Endothelial cell of umbilical vein (primary cell): ENCODE data around the gene MAU2. TPM values are rescaled to one million over a fixed set of nuclear protein-coding genes. Genes with fewer than 3 reads are reported as not detected.

Experiments
- BruUV-seq: library from RNA; stranded (reverse); fragments of 400-500 nt; replicated peaks from 2 replicates; lab custom pipeline; 2021; lab: Mats Ljungman, UMichigan
- CTCF ChIA-PET: fragments of 300-600, 350-600 bp; sonication (Branson Sonifier 250); formaldehyde crosslinking; loops from one replicate; lab custom pipeline; 2021; ENCODE audit warnings: antibody characterized with exemption, inconsistent platforms; lab: Charles Lee
- POLR2A ChIA-PET: fragments of 300-600, 350-600 bp; sonication (Branson Sonifier 250); formaldehyde crosslinking; loops from one replicate; lab custom pipeline; 2021; ENCODE audit warnings: antibody characterized with exemption, inconsistent platforms; lab: Charles Lee
- DNase-seq: peaks from one replicate; pipeline ENCODE4 v3.0.0-alpha.2; 2011; ENCODE audit warnings: low read depth, low spot score
- FAIRE-seq: peaks from 2 replicates; lab custom pipeline; 2011; peaks lifted over from hg19 to GRCh38; lab: Jason Lieb, UNC
- H2AFZ ChIP-seq: 2 replicates; pipeline ENCODE4 v1.6.0; 2012; ENCODE audit warnings: low read depth, low read length, control low read depth, inconsistent platforms
- H3K27ac ChIP-seq: 2 replicates; pipeline ENCODE4 v1.5.1; 2011; ENCODE audit warnings: low read depth, mild to moderate bottlenecking, control low read depth, low read length, moderate library complexity; ENCODE audit not compliant: insufficient read depth
- H3K27me3 ChIP-seq, 2 experiments: 2 replicates each; pipeline versions ENCODE4 v1.6.0 to v1.6.1; 2011; ENCODE audit warnings: low read length in 2 of 2, mixed read lengths in 1 of 2; ENCODE audit not compliant: control insufficient read depth in 2 of 2, insufficient read depth in 2 of 2
- H3K36me3 ChIP-seq, 2 experiments: 2 replicates in 1 of 2; 3 replicates in 1 of 2; pipeline ENCODE4 v1.5.1; 2011; ENCODE audit warnings: low read length in 2 of 2, mild to moderate bottlenecking in 1 of 2, moderate library complexity in 1 of 2; ENCODE audit not compliant: control insufficient read depth in 2 of 2, insufficient read depth in 2 of 2; ENCODE audit errors: extremely low read depth in 1 of 2
- H3K4me1 ChIP-seq: 3 replicates; pipeline ENCODE4 v1.5.1; 2011; ENCODE audit warnings: mild to moderate bottlenecking, low read length; ENCODE audit not compliant: control insufficient read depth, insufficient read depth; ENCODE audit errors: extremely low read depth
- H3K4me2 ChIP-seq: 2 replicates; pipeline ENCODE4 v1.6.1; 2011; ENCODE audit warnings: low read length, control low read depth, mixed read lengths; ENCODE audit not compliant: insufficient read depth
- H3K4me3 ChIP-seq, 3 experiments: fragments of 200-600 bp in 1 of 3; sonication (generic), shearing (Covaris generic) in 1 of 3; replicated peaks in 1 of 3; 2 replicates each; pipeline ENCODE4 v1.5.1; 2011 to 2016; ENCODE audit warnings: control low read depth in 3 of 3, low read length in 3 of 3, mild to moderate bottlenecking in 2 of 3, inconsistent platforms in 1 of 3, low read depth in 1 of 3, moderate library complexity in 1 of 3; ENCODE audit not compliant: insufficient read depth in 1 of 3
- H3K79me2 ChIP-seq: 2 replicates; pipeline ENCODE4 v1.6.0; 2012; ENCODE audit warnings: low read length, inconsistent platforms; ENCODE audit not compliant: control insufficient read depth, insufficient read depth
- H3K9ac ChIP-seq: replicated peaks from 2 replicates; pipeline ENCODE3; 2011; ENCODE audit warnings: low read length, control low read depth; ENCODE audit not compliant: insufficient read depth; ENCODE audit errors: extremely low read depth
- H3K9me1 ChIP-seq: replicated peaks from 3 replicates; pipeline ENCODE4 v1.6.0; 2011; ENCODE audit warnings: mild to moderate bottlenecking, low read length; ENCODE audit not compliant: control insufficient read depth, insufficient read depth; ENCODE audit errors: extremely low read depth
- H3K9me3 ChIP-seq: replicated peaks from 2 replicates; pipeline ENCODE4 v1.5.1; 2012; ENCODE audit warnings: low read length, inconsistent platforms; ENCODE audit not compliant: control insufficient read depth, insufficient read depth
- H4K20me1 ChIP-seq: replicated peaks from 2 replicates; pipeline ENCODE3; 2011; ENCODE audit warnings: mild to moderate bottlenecking, low read length; ENCODE audit not compliant: control insufficient read depth, insufficient read depth; ENCODE audit errors: extremely low read depth
- CTCF ChIP-seq, 2 donors: IDR thresholded peaks; 1 replicate in 1 of 2; 2 replicates in 1 of 2; pipeline ENCODE4 v1.5.1; 2011; ENCODE audit warnings: low read length in 2 of 2, mild to moderate bottlenecking in 2 of 2, moderate library complexity in 2 of 2, control low read depth in 1 of 2, inconsistent platforms in 1 of 2, low read depth in 1 of 2; ENCODE audit not compliant: insufficient read depth in 1 of 2; ENCODE audit errors: extremely low read depth in 1 of 2
- EZH2 ChIP-seq: IDR thresholded peaks from 2 replicates; pipeline ENCODE4 v1.6.1; 2012; ENCODE audit warnings: borderline replicate concordance, low read depth, mild to moderate bottlenecking, moderate library complexity, low read length, inconsistent platforms; ENCODE audit not compliant: severe bottlenecking
- FOS ChIP-seq: IDR thresholded peaks from 2 replicates; pipeline ENCODE4 v1.6.1; 2011; ENCODE audit warnings: mild to moderate bottlenecking, low read length, moderate library complexity, borderline replicate concordance; ENCODE audit not compliant: insufficient read depth
- GATA2 ChIP-seq: IDR thresholded peaks from 2 replicates; pipeline ENCODE4 v1.7.0; 2011; ENCODE audit warnings: low read depth, mild to moderate bottlenecking, moderate library complexity, mixed read lengths, low read length; ENCODE audit not compliant: insufficient read length, insufficient read depth
- JUN ChIP-seq: IDR thresholded peaks from 2 replicates; pipeline ENCODE4 v1.6.1; 2011; ENCODE audit warnings: borderline replicate concordance, low read depth; ENCODE audit not compliant: insufficient read length, insufficient read depth
- MAX ChIP-seq: IDR thresholded peaks from 2 replicates; pipeline ENCODE4 v1.6.1; 2011; ENCODE audit not compliant: insufficient read depth, insufficient read length
- MYC ChIP-seq: IDR thresholded peaks from one replicate; pipeline ENCODE4 v1.6.1; 2011; ENCODE audit warnings: mild to moderate bottlenecking, low read depth, low read length
- POLR2A ChIP-seq: IDR thresholded peaks from 2 replicates; pipeline ENCODE4 v1.6.1; 2012; ENCODE audit warnings: low read depth, mild to moderate bottlenecking, control low read depth, low read length
- POLR2AphosphoS5 ChIP-seq: IDR thresholded peaks from 2 replicates; pipeline ENCODE4 v1.6.1; 2012; ENCODE audit warnings: low read depth, mild to moderate bottlenecking, control low read depth, low read length, moderate library complexity; ENCODE audit not compliant: insufficient read depth
- dilution Hi-C: fragments of 300-500 bp; cut with MboI; formaldehyde crosslinking; loops from one replicate; pipeline ENCODE4 v1.15.0; 2019; ENCODE audit warnings: low sequenced_read_pairs; ENCODE audit not compliant: extremely low pct_ligation_motif_present
- intact Hi-C: fragments of 100-400 bp; cut with micrococcal nuclease; formaldehyde crosslinking; loops from one replicate; pipeline ENCODE4 v1.10.0; 2022
- polyA plus RNA-seq, 4 experiments: library from polyadenylated mRNA; depleted of rRNA in 3 of 4; stranded (reverse) in 3 of 4; unstranded in 1 of 4; fragments of >200 nt; gene quantifications; 2 replicates each; pipeline versions ENCODE4 v1.2.1 to v1.2.3, GENCODE V29; 2011 to 2012; ENCODE audit warnings: missing spikeins in 1 of 4
- total RNA-seq: library from RNA; stranded (reverse); gene quantifications from 2 replicates; pipeline ENCODE4 v1.2.3, GENCODE V29; 2021

The MAU2 gene
- total and polyA plus RNA-seq, 2 donors (not counting 3 experiments of a cell fraction or from before 2014, with no cell fraction given): 36.9 to 70.0 TPM

- Histone ChIP-seq H3K4me3 (no peak overlapping the region), H2AFZ (no peak overlapping the region), H3K36me3 (peaks cover 10 to 65% of the 10 kb centered on the region in 2 experiments), H3K9ac (no peak overlapping the region), H4K20me1 (no peaks in the 10 kb centered on the region), H3K9me1 (no peaks in the 10 kb centered on the region), H3K27ac (no peak overlapping the region), H3K4me1 (no peaks in the 10 kb centered on the region), H3K9me3 (no peaks in the 10 kb centered on the region), H3K79me2 (no peaks in the 10 kb centered on the region), H3K27me3 (no peaks in the 10 kb centered on the region), H3K4me2 (no peak overlapping the region)
- dilution Hi-C loops (no loop called here), intact Hi-C loops (no loop called here)
- ChIA-PET POLR2A (no interaction called here), CTCF (interaction anchor here (1.0 to 1.1 kb wide), 2 partner anchors 38 to 186 kb away, joined by 3 to 4 read pairs; no protein-coding TSS in a partner anchor)
- no peak for DNase-seq
- no TSS peak for BruUV-seq
- FAIRE-seq: no peak
- TF ChIP-seq MYC (no peak), FOS (no peak), GATA2 (no peak), POLR2AphosphoS5 (no peak), EZH2 (no peak), JUN (no peak), CTCF (IDR thresholded peaks at IDR 0.05; ENCODE audit: extremely low read depth in 1 of 2, insufficient read depth in 1 of 2, low read depth in 1 of 2, low read length in 2 of 2) (no peak), MAX (no peak), POLR2A (no peak)
Measured at GRCh38 chr19:19304186-19304965, 16.3 kb upstream of the MAU2 start.
